HG03064 (cell line): ENCODE data around the gene ASTN2.

Source experiments
- ATAC-seq: cut with Tn5 transposase; IDR thresholded peaks from one replicate; pipeline ENCODE4 v1.9.1; 2021; ENCODE audit warnings: low read depth; ENCODE audit not compliant: unreplicated experiment

Gene ASTN2

DNA sequence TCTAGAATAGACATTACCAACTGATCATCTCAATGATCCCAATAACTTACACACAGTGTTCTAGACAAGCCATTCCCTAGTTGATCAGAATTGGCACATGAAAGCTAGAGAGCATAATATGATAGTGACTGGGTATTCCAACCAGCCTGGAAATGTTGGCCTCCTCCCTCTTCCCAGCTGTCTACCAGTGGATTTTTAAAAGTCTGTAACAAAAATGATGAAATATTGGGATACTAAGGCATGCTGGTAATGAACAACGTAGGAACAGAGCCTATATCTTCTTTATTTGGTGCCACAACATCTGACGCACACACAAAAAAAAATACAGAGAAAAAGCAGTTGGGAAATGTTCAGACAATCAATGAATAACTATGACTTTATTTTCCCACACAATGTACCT lies 692.9 kb downstream of the ASTN2 start:
- no peak for ATAC-seq

GRCh38 chr9:116721411-116721810 lies 693.4 kb downstream of the ASTN2 start:
- ATAC-seq, result no peak

DNA sequence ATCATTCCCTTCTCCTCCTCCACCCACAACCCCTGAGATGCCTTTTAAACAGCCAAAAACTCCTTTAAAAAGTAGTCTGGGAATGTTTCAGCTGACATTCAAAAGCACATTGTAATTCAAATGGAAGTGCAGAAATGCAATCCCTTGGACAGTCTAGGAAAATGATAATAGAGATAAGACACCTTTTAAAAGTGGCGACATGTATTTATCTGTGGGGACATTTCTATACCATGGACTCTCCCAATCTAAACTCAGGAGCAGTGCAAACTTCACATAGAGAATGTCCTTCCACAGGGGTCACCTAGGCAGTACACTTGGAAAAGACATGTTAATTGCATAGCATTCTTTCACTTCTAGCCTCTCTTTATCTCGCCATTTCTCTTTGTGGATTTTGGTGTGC lies 694.7 kb downstream of the ASTN2 start:
- ATAC-seq, result no peak

- no peak for ATAC-seq
Observed at GRCh38 chr9:116718111-116718510, 696.7 kb downstream of the ASTN2 start.

GRCh38 chr9:116717150-116717549 lies 697.7 kb downstream of the ASTN2 start:
- no peak for ATAC-seq

GRCh38 chr9:116716438-116716837 lies 698.4 kb downstream of the ASTN2 start:
- no peak for ATAC-seq

GRCh38 chr9:116715751-116716150 lies 699.1 kb downstream of the ASTN2 start:
- no peak for ATAC-seq

GRCh38 chr9:116713271-116713670 lies 701.6 kb downstream of the ASTN2 start:
- ATAC-seq, result no peak

DNA sequence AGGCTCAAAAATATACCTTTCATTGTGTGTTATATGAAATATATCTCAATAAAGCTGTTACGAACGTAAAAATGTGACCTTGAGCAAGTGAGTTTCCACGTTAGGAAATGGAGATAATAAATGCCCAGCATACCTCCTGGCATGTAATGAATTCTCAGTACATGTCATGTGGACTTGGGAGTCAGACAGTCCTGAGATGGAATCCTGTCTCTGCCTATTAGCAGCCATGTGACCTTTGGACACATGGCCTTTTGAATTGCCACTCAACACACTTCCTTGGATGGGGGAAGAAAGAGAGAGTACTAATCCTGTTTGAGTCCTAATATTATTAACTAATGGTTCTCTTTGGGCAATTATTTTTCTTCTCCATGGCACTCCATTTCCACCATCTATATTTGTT lies 702.1 kb downstream of the ASTN2 start:
- ATAC-seq, result no peak

DNA sequence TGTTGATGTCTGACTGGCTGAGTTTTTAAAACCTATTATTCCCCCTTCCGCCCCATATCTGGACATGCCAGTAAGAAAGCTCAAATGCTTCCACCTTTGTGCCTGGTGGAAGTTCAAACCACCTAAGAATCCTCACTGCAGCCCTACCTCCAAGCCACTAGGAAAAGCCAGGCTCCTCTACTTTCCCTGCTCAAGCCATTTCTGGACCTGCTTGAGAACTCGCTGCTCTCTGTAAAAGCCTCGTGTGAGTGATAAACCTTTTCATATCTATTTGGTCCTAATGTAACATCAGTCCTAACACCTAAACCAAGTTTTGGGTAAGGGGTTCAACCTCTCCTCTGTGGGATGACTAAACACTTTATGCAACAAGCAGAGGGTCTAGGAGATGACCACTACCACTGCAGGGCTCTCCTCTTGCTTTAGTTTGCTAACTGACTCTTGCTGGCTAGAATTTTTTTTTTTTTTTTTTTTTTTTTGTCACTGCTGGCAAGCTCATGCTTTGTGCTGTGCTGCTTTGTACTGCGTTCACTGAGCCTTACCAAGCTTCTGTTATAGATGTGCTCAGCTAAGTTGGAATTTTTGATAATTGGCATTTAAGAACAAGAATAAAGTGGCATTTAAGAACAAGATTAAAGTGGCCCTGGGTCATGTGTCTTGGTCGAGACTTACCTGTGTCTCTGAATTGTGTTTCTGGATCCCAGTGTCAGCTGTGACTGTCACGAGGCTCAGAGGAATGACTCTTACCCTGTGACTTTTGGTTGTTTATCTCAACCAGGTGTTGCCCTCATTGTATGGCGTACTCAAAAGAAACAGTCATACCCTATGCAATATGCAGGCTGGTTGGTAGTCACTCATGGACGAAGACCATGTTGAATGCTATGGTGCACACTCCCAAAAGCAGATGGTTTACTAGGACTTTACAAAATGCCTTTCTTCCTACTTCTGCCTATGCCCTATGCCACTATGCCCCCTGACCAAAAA lies 708.3 kb downstream of the ASTN2 start:
- ATAC-seq, result no peak

DNA sequence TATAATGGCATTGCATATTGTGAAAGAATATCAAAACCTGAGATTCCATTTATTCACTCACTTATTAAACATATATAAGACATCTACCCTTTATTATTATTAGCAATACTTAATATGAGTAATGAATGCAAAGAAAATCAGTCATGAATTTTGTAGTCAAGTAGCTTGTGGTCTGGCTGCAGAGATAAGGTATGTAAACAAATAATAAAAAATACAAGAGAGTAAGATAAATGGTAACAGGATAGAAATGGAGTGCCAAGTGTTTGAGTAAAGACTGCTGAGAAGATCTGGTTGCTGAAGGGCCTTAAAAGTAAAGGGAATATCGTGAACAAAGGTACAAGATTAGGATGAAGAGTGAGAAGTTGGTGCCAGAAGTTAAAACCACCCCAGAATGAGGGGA lies 709.3 kb downstream of the ASTN2 start:
- no peak for ATAC-seq

DNA sequence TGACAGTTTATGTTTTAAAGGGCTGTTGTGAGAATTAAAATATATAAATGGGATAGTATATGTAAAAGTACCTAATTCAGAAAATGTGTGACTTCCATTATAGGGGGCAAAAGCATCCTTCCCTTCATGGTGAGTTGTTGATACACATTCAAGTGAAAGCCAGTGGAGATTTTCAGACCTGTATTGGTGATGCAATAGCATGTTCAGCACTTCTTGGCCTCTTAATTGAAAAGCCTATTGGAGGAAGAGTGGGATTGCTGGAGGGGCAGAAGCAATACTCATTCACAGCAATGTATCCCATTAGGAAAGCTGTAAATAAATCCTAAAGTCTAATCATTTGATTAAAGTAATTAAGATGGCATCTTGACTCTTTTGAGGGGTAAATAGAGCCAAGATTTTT lies 710.4 kb downstream of the ASTN2 start:
- ATAC-seq, result no peak

DNA sequence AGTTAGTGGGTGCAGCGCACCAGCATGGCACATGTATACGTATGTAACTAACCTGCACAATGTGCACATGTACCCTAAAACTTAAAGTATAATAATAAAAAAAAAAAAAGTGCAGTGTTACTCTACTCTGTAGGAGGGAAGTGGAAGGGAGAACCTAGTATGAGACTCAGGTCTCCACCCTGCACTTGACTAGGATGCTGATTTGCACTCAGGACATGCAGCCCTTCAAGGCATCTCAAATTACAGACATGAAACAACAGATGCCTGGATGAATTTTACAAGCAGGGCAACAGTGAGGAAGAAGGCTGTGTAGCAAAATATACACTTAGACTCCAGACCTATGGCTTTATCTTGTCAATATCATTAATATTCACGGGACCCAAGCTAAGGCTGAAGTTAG lies 711.2 kb downstream of the ASTN2 start:
- no peak for ATAC-seq

- ATAC-seq, result no peak
Observed at GRCh38 chr9:116701940-116702642, 712.8 kb downstream of the ASTN2 start.

DNA sequence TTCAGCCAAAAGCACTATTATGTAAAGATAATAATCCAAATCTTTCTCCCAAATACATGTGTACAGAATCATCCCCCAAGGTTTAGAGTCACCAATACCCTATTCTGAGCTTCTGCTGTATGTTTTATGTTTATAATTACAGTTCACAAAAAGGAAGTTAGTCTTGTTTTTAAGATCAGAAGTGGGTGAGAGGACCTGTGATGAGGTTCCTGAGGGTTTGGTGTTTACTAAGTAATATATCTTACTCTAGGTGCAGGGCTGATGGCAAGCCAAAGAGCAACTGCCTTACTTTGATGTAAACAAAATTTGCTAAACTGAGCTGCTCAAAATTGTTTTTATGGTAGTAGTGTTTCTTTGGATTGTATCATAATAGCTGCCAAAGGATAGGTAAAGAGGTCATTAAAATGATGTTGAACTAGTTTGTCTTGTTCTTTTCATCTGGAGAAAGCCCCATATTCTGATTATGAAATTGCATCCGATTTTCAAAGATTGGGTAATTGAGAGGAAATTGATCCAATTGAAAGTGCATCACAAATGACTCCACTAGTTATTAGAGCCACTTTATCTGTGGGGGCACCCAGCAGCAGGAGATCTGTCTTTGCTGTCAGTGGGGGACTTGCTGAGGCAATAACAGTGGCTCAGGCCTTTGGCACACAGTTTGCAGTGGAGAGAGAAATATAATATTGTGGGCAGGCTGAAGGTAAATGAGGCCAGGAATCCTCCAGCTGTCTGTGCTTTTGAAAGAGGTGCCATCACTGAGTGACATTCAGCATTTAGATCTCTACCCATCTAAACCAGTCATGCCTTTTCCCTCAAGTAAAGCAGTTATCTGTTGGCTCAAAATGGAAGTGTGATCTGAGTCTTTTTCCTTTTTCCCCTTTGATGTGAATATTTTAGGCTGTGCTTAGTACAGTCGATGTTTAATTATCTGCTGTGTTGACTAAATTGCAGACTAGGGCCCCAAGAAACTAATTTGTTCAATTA lies 713.7 kb downstream of the ASTN2 start:
- ATAC-seq, result no peak

- ATAC-seq, result no peak
Observed at GRCh38 chr9:116700279-116700678, 714.6 kb downstream of the ASTN2 start.

DNA sequence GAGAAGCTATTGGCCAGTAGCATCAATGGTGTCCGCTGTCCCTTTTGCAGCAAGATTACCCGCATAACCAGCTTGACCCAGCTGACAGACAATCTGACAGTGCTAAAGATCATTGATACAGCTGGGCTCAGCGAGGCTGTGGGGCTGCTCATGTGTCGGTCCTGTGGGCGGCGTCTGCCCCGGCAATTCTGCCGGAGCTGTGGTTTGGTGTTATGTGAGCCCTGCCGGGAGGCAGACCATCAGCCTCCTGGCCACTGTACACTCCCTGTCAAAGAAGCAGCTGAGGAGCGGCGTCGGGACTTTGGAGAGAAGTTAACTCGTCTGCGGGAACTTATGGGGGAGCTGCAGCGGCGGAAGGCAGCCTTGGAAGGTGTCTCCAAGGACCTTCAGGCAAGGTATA lies 717.0 kb downstream of the ASTN2 start:
- ATAC-seq, result no peak

- ATAC-seq, result no peak
Observed at GRCh38 chr9:116697362-116697761, 717.5 kb downstream of the ASTN2 start.

DNA sequence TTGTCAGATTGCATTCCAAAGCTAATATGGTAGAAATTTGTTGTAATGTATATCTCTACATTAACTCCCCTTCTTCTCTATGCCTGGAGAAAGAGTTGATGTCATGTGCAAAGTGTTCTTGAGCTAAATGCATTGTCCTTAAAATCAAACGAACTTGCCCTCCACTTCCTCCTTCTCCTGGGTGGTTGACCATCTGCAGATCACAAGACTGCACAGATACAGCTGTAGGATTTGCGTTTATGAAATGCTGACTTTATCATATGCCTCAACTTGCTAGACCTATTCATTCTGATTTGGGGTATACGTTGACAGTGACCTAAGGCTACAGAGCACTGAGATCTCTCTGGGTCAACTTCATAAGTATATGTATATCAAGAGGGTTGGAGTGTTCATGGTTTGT lies 719.4 kb downstream of the ASTN2 start:
- ATAC-seq, result no peak

GRCh38 chr9:116694785-116695291 lies 720.0 kb downstream of the ASTN2 start:
- no peak for ATAC-seq
